GM12878 (cell line): ENCODE results near the gene CXorf38.
"Not testable (repeated sequence)": the region's sequence is repeated elsewhere in the genome, so short reads cannot be mapped to it uniquely, and the experiment has no call there.

Experiments
- CTCF ChIP-seq, 3 experiments: IDR thresholded peaks in 2 of 3; conservative IDR thresholded peaks in 1 of 3; 2 replicates each; pipeline ENCODE4 v1.5.1; 2011; ENCODE audit warnings: low read depth in 3 of 3, low read length in 3 of 3, mild to moderate bottlenecking in 3 of 3, control low read depth in 2 of 3, moderate library complexity in 2 of 3, inconsistent platforms in 1 of 3, mixed read lengths in 1 of 3; ENCODE audit not compliant: control insufficient read depth in 2 of 3, insufficient read depth in 1 of 3; ENCODE audit errors: extremely low read depth in 1 of 3
- SMAD5 ChIP-seq: IDR thresholded peaks from 2 replicates; pipeline ENCODE4 v1.6.1; 2016; ENCODE audit warnings: antibody characterized with exemption, low read depth

GRCh38 chrX:40587623-40588022 lies 59.7 kb downstream of the CXorf38 start:
- not testable (repeated sequence) for TF ChIP-seq CTCF (IDR thresholded peaks at IDR 0.05 in 2 of 3, conservative IDR thresholded peaks at IDR 0.05 in 1 of 3; ENCODE audit: control insufficient read depth in 2 of 3, extremely low read depth in 1 of 3, insufficient read depth in 1 of 3, low read depth in 3 of 3, low read length in 3 of 3); SMAD5
